GM03348 (cell line): ENCODE results near the gene MALT1.

ENCODE experiments used
- DNase-seq: peaks from one replicate; pipeline ENCODE4 v3.0.0; 2012; ENCODE audit warnings: low spot score

Gene MALT1

DNA sequence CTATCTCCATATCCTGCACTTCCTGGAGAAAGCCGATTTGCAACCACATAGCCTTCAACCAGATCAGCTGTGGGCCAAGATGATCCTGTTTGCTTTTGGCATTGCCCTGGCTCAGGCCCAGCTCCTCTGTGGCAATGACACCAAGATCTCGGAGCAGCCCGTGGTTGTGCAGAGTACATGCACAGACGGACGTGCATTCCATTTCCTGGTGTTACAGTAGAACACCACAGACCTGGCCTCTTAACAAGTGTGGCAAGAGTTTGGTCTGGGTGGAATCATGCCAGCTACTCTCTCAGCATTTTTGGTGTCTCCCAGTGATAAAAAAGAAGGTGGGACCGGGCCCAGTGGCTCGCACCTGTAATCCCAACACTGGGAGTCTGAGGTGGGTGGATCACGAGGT lies 20.0 kb downstream of the MALT1 start:
- DNase-seq = no peak

DNA sequence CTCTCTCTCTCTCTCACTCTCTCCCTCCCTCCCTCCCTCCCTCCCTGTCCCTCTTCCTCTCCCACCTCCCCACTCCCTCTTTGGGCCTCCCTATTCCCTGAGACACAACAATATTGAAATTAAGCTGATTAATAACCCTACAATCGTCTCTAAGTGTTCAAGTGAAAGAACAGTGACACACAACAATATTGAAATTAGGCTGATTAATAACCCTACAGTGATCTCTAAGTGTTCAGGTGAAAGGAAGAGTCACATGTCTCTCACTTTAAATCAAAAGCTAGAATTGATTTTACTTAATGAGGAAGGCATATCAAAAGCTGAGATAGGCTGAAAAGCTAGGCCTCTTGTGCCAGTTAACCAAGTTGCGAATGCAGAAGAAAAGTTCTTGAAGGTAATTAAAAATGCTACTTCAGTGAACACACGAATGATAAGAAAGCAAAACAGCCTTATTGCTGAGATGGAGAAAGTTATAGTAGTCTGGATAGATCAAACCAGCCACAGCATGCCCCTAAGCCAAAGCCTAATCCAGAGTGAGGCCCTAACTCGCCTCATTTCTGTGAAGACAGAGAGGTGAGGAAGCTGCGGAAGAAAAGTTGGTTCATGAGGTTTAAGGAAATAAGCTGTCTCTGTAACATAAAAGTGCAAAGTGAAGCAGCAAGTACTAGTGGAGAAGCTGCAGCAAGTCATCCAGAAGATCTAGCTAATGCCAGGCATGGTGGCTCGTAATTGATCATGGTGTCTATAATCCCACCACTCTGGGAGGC lies 21.3 kb downstream of the MALT1 start:
- no peak for DNase-seq

- no peak for DNase-seq
These were observed 23.0 kb downstream of the MALT1 start for GRCh38 chr18:58694221-58694620.

- DNase-seq = no peak
These were observed 23.6 kb downstream of the MALT1 start for GRCh38 chr18:58694720-58695468.

- no peak for DNase-seq
These were observed 24.5 kb downstream of the MALT1 start for GRCh38 chr18:58695772-58696171.

- DNase-seq = no peak
These were observed 25.9 kb downstream of the MALT1 start for GRCh38 chr18:58697146-58697545.

- DNase-seq = no peak
These were observed 27.5 kb downstream of the MALT1 start for GRCh38 chr18:58698701-58699193.

DNA sequence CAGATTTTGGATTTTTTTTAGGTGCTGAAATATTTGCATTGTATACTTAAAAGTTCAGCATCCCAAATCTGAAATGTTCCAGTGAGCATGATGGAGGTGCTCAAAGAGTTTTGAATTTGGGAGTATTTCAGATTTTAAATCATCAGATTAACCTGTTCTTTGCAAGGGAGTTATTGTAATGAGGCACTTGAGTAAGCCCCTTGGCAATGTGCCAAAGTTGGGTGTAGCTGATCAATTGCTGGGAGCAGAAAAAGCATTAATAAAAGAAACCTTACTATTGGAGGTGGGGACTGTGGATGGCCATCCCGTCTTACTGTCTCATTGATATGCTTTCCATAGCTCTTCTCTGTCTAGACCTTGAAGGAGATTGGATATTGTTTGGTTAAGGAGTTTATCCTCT lies 28.3 kb downstream of the MALT1 start:
- DNase-seq = no peak

- DNase-seq = no peak
These were observed 28.9 kb downstream of the MALT1 start for GRCh38 chr18:58700209-58700608.

GRCh38 chr18:58712930-58713329 lies 41.7 kb downstream of the MALT1 start:
- no peak for DNase-seq

DNA sequence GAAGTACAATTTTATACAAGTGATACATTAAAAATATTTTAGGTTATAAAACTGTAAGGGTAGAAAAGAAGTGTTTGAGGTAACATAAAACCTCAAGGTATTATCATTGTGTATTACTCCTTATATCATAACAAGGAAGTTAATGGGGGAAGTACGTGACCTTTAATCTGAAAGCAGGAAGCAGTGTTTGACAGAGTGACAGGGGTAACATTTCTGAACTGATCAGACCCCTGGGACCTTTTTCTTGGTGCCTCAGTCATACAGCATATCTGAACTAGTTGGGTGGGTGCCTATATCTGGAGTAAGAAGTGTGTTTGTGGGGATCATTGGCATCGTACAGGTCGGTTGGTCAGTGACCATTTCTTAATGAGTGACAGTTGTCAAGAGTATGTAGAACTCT lies 43.0 kb downstream of the MALT1 start:
- DNase-seq = no peak

GRCh38 chr18:58714821-58715220 lies 43.6 kb downstream of the MALT1 start:
- no peak for DNase-seq

- no peak for DNase-seq
These were observed 44.3 kb downstream of the MALT1 start for GRCh38 chr18:58715540-58715939.

- no peak for DNase-seq
These were observed 44.9 kb downstream of the MALT1 start for GRCh38 chr18:58716060-58716756.

- DNase-seq = peak; percentile 25
These were observed 50.4 kb downstream of the MALT1 start for GRCh38 chr18:58721566-58722239.

DNA sequence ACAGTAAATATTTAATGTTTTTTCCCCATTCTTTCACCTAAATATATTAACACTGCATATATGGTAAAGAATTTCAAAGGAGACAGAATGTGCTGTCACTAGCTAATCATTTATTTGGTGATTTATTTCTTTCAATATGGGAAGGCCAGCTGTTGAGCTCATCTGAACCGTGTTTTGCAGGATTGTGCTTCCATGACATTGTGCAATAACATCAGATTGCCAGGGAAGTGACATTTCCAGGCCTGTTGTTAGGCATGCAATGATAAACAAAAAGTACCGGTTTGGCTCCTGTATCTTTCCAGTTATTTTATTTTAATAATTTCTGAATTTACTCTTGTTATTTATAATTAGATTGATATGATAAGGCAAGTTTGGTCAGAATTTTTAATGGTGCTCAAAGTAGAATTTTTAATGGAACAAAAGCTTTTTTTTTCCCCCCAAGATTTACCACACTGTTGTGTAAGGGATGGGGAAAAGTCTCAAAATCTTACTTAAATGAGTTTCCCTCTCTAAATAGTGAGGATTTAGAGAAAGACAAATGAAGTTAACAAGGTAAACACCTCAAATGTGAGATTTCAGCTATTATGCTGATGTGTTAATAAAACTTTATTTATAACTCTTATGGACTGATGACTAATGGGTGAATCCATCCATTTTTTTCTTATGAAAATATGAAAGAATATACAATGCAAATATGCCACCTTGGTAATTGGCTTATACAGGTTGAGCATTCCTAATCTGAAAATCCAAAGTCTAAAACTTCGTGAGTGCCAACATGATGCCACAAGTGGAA lies 52.7 kb downstream of the MALT1 start:
- DNase-seq = peak; percentile 34

DNA sequence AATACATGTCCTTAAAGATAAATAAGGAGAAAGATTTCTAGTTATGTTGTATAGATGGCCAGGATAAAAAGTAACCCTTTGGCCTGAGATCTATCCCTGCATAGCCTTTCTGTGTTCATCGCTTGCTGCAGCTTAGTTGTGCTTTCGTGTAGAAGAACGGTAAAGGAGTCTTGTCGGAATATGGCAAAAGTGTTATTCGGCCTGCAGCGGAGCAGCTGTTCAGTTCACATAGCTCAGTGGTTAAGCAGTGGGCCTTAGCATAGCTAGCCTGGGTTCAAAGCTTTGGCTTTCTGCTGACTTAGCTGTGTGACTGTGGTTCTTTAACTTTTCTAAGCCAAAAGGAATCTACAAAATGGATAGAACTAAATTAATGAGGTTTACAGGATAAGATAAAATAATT lies 55.4 kb downstream of the MALT1 start:
- no peak for DNase-seq

- no peak for DNase-seq
These were observed 56.7 kb downstream of the MALT1 start for GRCh38 chr18:58727776-58728500.

- DNase-seq = no peak
These were observed 57.5 kb downstream of the MALT1 start for GRCh38 chr18:58728719-58729118.

- no peak for DNase-seq
These were observed 59.4 kb downstream of the MALT1 start for GRCh38 chr18:58730618-58731017.

GRCh38 chr18:58732471-58732870 lies 61.2 kb downstream of the MALT1 start:
- no peak for DNase-seq
